PC-3 (cell line): ENCODE results near the gene MAG. TPM values are rescaled to one million over a fixed set of nuclear protein-coding genes. Genes with fewer than 3 reads are reported as not detected.

Experiments used
- ATAC-seq: fragments of 200-7000 bp; cut with Tn5 transposase; 2 replicates; pipeline ENCODE4 v1.9.1; 2020; ENCODE audit warnings: mild to moderate bottlenecking, moderate library complexity
- BruUV-seq: library from RNA; stranded (reverse); fragments of 400-500 nt; replicated peaks from 2 replicates; lab custom pipeline; 2021; lab: Mats Ljungman, UMichigan
- CTCF ChIA-PET: fragments of 300-600 bp; sonication (Branson Sonifier 250); formaldehyde crosslinking; loops from one replicate; lab custom pipeline; 2022; ENCODE audit warnings: antibody characterized with exemption; lab: Charles Lee
- POLR2A ChIA-PET: fragments of 300-600 bp; sonication (Branson Sonifier 250); formaldehyde crosslinking; loops from one replicate; lab custom pipeline; 2022; ENCODE audit warnings: antibody characterized with exemption; ENCODE audit not compliant: unreplicated experiment; lab: Charles Lee
- DNase-seq: peaks from one replicate; pipeline ENCODE4 v3.0.0-alpha.2; 2015
- H2AFZ ChIP-seq: fragments of 300-600 bp; sonication (generic); 2 replicates; pipeline ENCODE4 v1.6.0; 2016; ENCODE audit warnings: antibody characterized with exemption, low read length
- H3F3A ChIP-seq: fragments of 300-600 bp; sonication (generic); one replicate; pipeline ENCODE4 v1.6.0; 2017; ENCODE audit warnings: antibody characterized with exemption, low read length, control low read depth, mild to moderate bottlenecking; ENCODE audit not compliant: unreplicated experiment
- H3K27ac ChIP-seq: fragments of 300-600 bp; sonication (generic); 2 replicates; pipeline ENCODE4 v1.5.1; 2016; ENCODE audit warnings: mild to moderate bottlenecking, low read length
- H3K27me3 ChIP-seq: fragments of 300-600 bp; sonication (generic); 2 replicates; pipeline ENCODE4 v1.6.1; 2016; ENCODE audit warnings: low read length, mixed read lengths
- H3K36me3 ChIP-seq: fragments of 300-600 bp; sonication (generic); 2 replicates; pipeline ENCODE4 v1.6.1; 2016; ENCODE audit warnings: low read depth, mixed run types, low read length, mixed read lengths
- H3K4me1 ChIP-seq: fragments of 300-600 bp; sonication (generic); 2 replicates; pipeline ENCODE4 v1.5.1; 2016; ENCODE audit warnings: low read length; ENCODE audit not compliant: insufficient read depth
- H3K4me2 ChIP-seq: fragments of 300-600 bp; sonication (generic); 2 replicates; pipeline ENCODE4 v1.6.0; 2016; ENCODE audit warnings: low read length
- H3K4me3 ChIP-seq: fragments of 300-600 bp; sonication (generic); 2 replicates; pipeline ENCODE4 v1.5.1; 2016; ENCODE audit warnings: mild to moderate bottlenecking, low read length, mixed read lengths
- H3K79me2 ChIP-seq: fragments of 300-600 bp; sonication (generic); 2 replicates; pipeline ENCODE4 v1.6.1; 2017; ENCODE audit warnings: low read length, mixed read lengths
- H3K9ac ChIP-seq: fragments of 300-600 bp; sonication (generic); 2 replicates; pipeline ENCODE4 v1.6.0; 2016; ENCODE audit warnings: mild to moderate bottlenecking, low read length
- H3K9me2 ChIP-seq: fragments of 300-600 bp; sonication (generic); replicated peaks from 2 replicates; pipeline ENCODE4 v1.6.1; 2016; ENCODE audit warnings: mixed run types, low read length, mixed read lengths
- H3K9me3 ChIP-seq: fragments of 300-600 bp; sonication (generic); 2 replicates; pipeline ENCODE4 v1.6.1; 2016; ENCODE audit warnings: low read length, mixed read lengths
- H4K20me1 ChIP-seq: fragments of 300-600 bp; sonication (generic); 2 replicates; pipeline ENCODE4 v1.6.1; 2016; ENCODE audit warnings: low read length, mixed read lengths
- CTCF ChIP-seq: fragments of 300-600 bp; sonication (generic); conservative IDR thresholded peaks from 2 replicates; pipeline ENCODE4 v1.5.1; 2017; ENCODE audit warnings: antibody characterized with exemption, low read depth, mild to moderate bottlenecking, low read length
- EZH2 ChIP-seq: fragments of 300-600 bp; sonication (generic); IDR thresholded peaks from one replicate; pipeline ENCODE4 v1.6.1; 2017; ENCODE audit warnings: antibody characterized with exemption, mild to moderate bottlenecking, low read length; ENCODE audit not compliant: unreplicated experiment
- EZH2phosphoT487 ChIP-seq: fragments of 300-600 bp; sonication (generic); IDR thresholded peaks from 2 replicates; pipeline ENCODE4 v1.6.1; 2018; ENCODE audit warnings: mild to moderate bottlenecking, antibody characterized with exemption, low read length, borderline replicate concordance
- intact Hi-C: fragments of 100-400 bp; cut with micrococcal nuclease; formaldehyde crosslinking; loops from 2 replicates; pipeline ENCODE4 v1.9.0; 2023
- total RNA-seq: library from RNA; depleted of rRNA; stranded (reverse); fragments of >200 nt; gene quantifications from 2 replicates; pipeline ENCODE4 v1.2.3, GENCODE V29; 2014

The MAG gene
- total RNA-seq, 1 experiment from 2014 or later, result not detected

GRCh38 chr19:35297922-35298321, 6.0 kb downstream of the MAG start:
- no peak overlapping the region for H3K4me3 ChIP-seq
- no peak overlapping the region for H2AFZ ChIP-seq
- no peaks in the 10 kb centered on the region for H4K20me1 ChIP-seq
- ChIA-PET POLR2A (no interaction called here), CTCF (no interaction called here)
- H3K27me3 ChIP-seq, result peaks cover 2% of the 10 kb centered on the region; the same call in 1 of the 2 replicates
- ATAC-seq, result no peak
- H3K27ac ChIP-seq, result no peak overlapping the region
- no peak for TF ChIP-seq CTCF
- no peak for TF ChIP-seq EZH2phosphoT487
- no TSS peak for BruUV-seq
- no peaks in the 10 kb centered on the region for H3K36me3 ChIP-seq
- DNase-seq, result no peak
- H3K79me2 ChIP-seq, result no peaks in the 10 kb centered on the region
- H3K9me2 ChIP-seq, result no peaks in the 10 kb centered on the region
- no peaks in the 10 kb centered on the region for H3F3A ChIP-seq
- H3K4me2 ChIP-seq, result no peak overlapping the region
- H3K9me3 ChIP-seq, result no peaks in the 10 kb centered on the region
- no peak overlapping the region for H3K9ac ChIP-seq
- no peaks in the 10 kb centered on the region for H3K4me1 ChIP-seq
- intact Hi-C loops, result no loop called here

GRCh38 chr19:35298561-35298972, 6.6 kb downstream of the MAG start:
- no TSS peak for BruUV-seq
- CTCF ChIA-PET, result no interaction called here
- no peak for TF ChIP-seq EZH2
- no peak for TF ChIP-seq CTCF
- no peak for TF ChIP-seq EZH2phosphoT487

GRCh38 chr19:35299523-35300338, 7.8 kb downstream of the MAG start:
- intact Hi-C loops, result no loop called here
- H3K9me2 ChIP-seq, result no peaks in the 10 kb centered on the region
- ChIA-PET CTCF (no interaction called here), POLR2A (no interaction called here)
- no peaks in the 10 kb centered on the region for H4K20me1 ChIP-seq
- no peaks in the 10 kb centered on the region for H3K79me2 ChIP-seq
- H3K4me2 ChIP-seq, result no peak overlapping the region
- H3K27me3 ChIP-seq, result no peaks in the 10 kb centered on the region
- H3K4me1 ChIP-seq, result no peaks in the 10 kb centered on the region
- H3K36me3 ChIP-seq, result no peaks in the 10 kb centered on the region
- no TSS peak for BruUV-seq
- H3K27ac ChIP-seq, result no peak overlapping the region
- no peak overlapping the region for H3K4me3 ChIP-seq
- TF ChIP-seq CTCF (no peak), EZH2 (no peak), EZH2phosphoT487 (no peak)
- H3F3A ChIP-seq, result no peaks in the 10 kb centered on the region
- H3K9ac ChIP-seq, result no peak overlapping the region
- DNase-seq (no peak), ATAC-seq (no peak)
- no peaks in the 10 kb centered on the region for H3K9me3 ChIP-seq
- no peak overlapping the region for H2AFZ ChIP-seq

More at GRCh38 chr19:35298561-35298972, 6.6 kb downstream of the MAG start:
- Histone ChIP-seq H3F3A (no peaks in the 10 kb centered on the region), H3K27ac (no peak overlapping the region), H3K79me2 (no peaks in the 10 kb centered on the region), H3K36me3 (no peaks in the 10 kb centered on the region), H3K9me2 (no peaks in the 10 kb centered on the region), H2AFZ (no peak overlapping the region), H4K20me1 (no peaks in the 10 kb centered on the region), H3K4me3 (no peak overlapping the region), H3K9me3 (no peaks in the 10 kb centered on the region), H3K4me1 (no peaks in the 10 kb centered on the region), H3K9ac (no peak overlapping the region), H3K4me2 (no peak overlapping the region), H3K27me3 (no peaks in the 10 kb centered on the region)
- no peak for DNase-seq
- intact Hi-C loops, result no loop called here
- ATAC-seq, result no peak
- POLR2A ChIA-PET, result no interaction called here
